ENCODE results near the gene YBX3.

DNA sequence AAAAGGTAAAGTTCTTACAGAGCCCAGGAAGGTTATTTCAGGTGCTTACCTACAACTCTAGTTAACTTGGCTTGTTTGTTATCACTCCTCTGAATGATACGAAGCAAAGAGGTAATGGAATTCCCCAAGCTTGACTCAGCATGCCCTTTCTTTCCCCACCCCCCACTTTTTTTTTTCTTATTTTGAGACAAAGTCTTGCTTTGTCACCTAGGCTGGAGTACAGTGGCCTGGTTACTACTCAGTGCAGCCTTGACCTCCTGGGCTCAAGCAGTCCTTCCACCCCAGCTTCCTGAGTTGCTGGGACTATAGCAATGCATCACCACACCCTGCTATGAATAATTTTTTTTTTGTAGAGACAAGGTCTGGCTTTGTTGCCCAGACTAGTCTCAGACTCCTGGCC is 17.1 kb upstream of the YBX3 start:
- TF ChIP-seq, protein P1, sequence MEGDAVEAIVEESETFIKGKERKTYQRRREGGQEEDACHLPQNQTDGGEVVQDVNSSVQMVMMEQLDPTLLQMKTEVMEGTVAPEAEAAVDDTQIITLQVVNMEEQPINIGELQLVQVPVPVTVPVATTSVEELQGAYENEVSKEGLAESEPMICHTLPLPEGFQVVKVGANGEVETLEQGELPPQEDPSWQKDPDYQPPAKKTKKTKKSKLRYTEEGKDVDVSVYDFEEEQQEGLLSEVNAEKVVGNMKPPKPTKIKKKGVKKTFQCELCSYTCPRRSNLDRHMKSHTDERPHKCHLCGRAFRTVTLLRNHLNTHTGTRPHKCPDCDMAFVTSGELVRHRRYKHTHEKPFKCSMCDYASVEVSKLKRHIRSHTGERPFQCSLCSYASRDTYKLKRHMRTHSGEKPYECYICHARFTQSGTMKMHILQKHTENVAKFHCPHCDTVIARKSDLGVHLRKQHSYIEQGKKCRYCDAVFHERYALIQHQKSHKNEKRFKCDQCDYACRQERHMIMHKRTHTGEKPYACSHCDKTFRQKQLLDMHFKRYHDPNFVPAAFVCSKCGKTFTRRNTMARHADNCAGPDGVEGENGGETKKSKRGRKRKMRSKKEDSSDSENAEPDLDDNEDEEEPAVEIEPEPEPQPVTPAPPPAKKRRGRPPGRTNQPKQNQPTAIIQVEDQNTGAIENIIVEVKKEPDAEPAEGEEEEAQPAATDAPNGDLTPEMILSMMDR (IDR thresholded peaks at IDR 0.05), result no peak
- TF ChIP-seq POLR2A (IDR thresholded peaks at IDR 0.05), result no peak
- no peak for TF ChIP-seq EP300 (IDR thresholded peaks at IDR 0.05)
